LNCAP (cell line): ENCODE measurements around the gene CLCN3.

Experiments used
- CTCF ChIP-seq: fragments of 450-650 bp; IDR thresholded peaks from 2 replicates; pipeline ENCODE4 v1.5.1; 2017; ENCODE audit warnings: mild to moderate bottlenecking

Gene CLCN3

GRCh38 chr4:169668069-169668721 is 47.8 kb downstream of the CLCN3 start:
- no peak for TF ChIP-seq CTCF

GRCh38 chr4:169675825-169676224 is 55.4 kb downstream of the CLCN3 start:
- TF ChIP-seq CTCF, result no peak

GRCh38 chr4:169677150-169677748 is 56.9 kb downstream of the CLCN3 start:
- no peak for TF ChIP-seq CTCF

- no peak for TF ChIP-seq CTCF
These were observed 62.1 kb downstream of the CLCN3 start for GRCh38 chr4:169682372-169683047.

GRCh38 chr4:169689681-169690080 is 69.3 kb downstream of the CLCN3 start:
- no peak for TF ChIP-seq CTCF

- no peak for TF ChIP-seq CTCF
These were observed 70.4 kb downstream of the CLCN3 start for GRCh38 chr4:169690787-169691186.

- TF ChIP-seq CTCF, result no peak
These were observed 78.0 kb downstream of the CLCN3 start for GRCh38 chr4:169698331-169698730.
